ENCODE data around the gene PIK3CG. TPM values are rescaled to one million over a fixed set of nuclear protein-coding genes. Genes with fewer than 3 reads are reported as not detected.

PIK3CG gene
- total RNA-seq, 1 donor, result not detected

GRCh38 chr7:106840342-106840741, 24.7 kb upstream of the PIK3CG start:
- Histone ChIP-seq H3K9me3 (ENCODE audit: low read depth, low read length) (no peaks in the 10 kb centered on the region), H3K4me3 (ENCODE audit: insufficient read depth, low read length) (no peak overlapping the region), H4K20me1 (ENCODE audit: insufficient read depth, low read length) (no peaks in the 10 kb centered on the region), H3K4me2 (ENCODE audit: insufficient read depth, low read length) (peak overlapping the region; percentile 37), H3K79me2 (ENCODE audit: insufficient read depth, low read length) (no peaks in the 10 kb centered on the region), H3K27me3 (ENCODE audit: insufficient read depth, low read length) (peaks cover 14% of the 10 kb centered on the region), H2AFZ (ENCODE audit: low read length) (no peak overlapping the region), H3K27ac (ENCODE audit: low read depth, low read length) (peak overlapping the region; percentile 59), H3K36me3 (ENCODE audit: insufficient read depth, low read length) (no peaks in the 10 kb centered on the region), H3K4me1 (ENCODE audit: insufficient read depth, low read length) (peaks cover 13% of the 10 kb centered on the region)
- TF ChIP-seq CTCF (IDR thresholded peaks at IDR 0.05; ENCODE audit: extremely low read depth, low read depth, low read length), result no peak
- peak; percentile 90 for DNase-seq (ENCODE audit: insufficient read length, low spot score, missing footprints)

- no peak overlapping the region for H3K4me2 ChIP-seq (ENCODE audit: insufficient read depth, low read length)
- no peak overlapping the region for H2AFZ ChIP-seq (ENCODE audit: low read length)
- no peak overlapping the region for H3K27ac ChIP-seq (ENCODE audit: low read depth, low read length)
- H3K9me3 ChIP-seq (ENCODE audit: low read depth, low read length), result no peaks in the 10 kb centered on the region
- no peaks in the 10 kb centered on the region for H4K20me1 ChIP-seq (ENCODE audit: insufficient read depth, low read length)
- no peak for TF ChIP-seq CTCF (IDR thresholded peaks at IDR 0.05; ENCODE audit: extremely low read depth, low read depth, low read length)
- H3K36me3 ChIP-seq (ENCODE audit: insufficient read depth, low read length), result no peaks in the 10 kb centered on the region
- no peak overlapping the region for H3K4me3 ChIP-seq (ENCODE audit: insufficient read depth, low read length)
- peaks cover 13% of the 10 kb centered on the region for H3K4me1 ChIP-seq (ENCODE audit: insufficient read depth, low read length)
- DNase-seq (ENCODE audit: insufficient read length, low spot score, missing footprints), result no peak
- H3K79me2 ChIP-seq (ENCODE audit: insufficient read depth, low read length), result no peaks in the 10 kb centered on the region
- peaks cover 18% of the 10 kb centered on the region for H3K27me3 ChIP-seq (ENCODE audit: insufficient read depth, low read length)
Measured at GRCh38 chr7:106841896-106842390, 23.1 kb upstream of the PIK3CG start.

- H3K27ac ChIP-seq (ENCODE audit: low read depth, low read length), result no peak overlapping the region
Measured at GRCh38 chr7:106844279-106844997, 20.6 kb upstream of the PIK3CG start.

More at GRCh38 chr7:106844279-106844997, 20.6 kb upstream of the PIK3CG start:
- no peaks in the 10 kb centered on the region for H3K79me2 ChIP-seq (ENCODE audit: insufficient read depth, low read length)
- H3K27me3 ChIP-seq (ENCODE audit: insufficient read depth, low read length), result peaks cover 18% of the 10 kb centered on the region
- no peak for TF ChIP-seq CTCF (IDR thresholded peaks at IDR 0.05; ENCODE audit: extremely low read depth, low read depth, low read length)
- no peak overlapping the region for H3K4me2 ChIP-seq (ENCODE audit: insufficient read depth, low read length)
- H4K20me1 ChIP-seq (ENCODE audit: insufficient read depth, low read length), result no peaks in the 10 kb centered on the region
- H3K4me1 ChIP-seq (ENCODE audit: insufficient read depth, low read length), result peaks cover 24% of the 10 kb centered on the region
- no peaks in the 10 kb centered on the region for H3K9me3 ChIP-seq (ENCODE audit: low read depth, low read length)
- no peak overlapping the region for H3K4me3 ChIP-seq (ENCODE audit: insufficient read depth, low read length)
- H2AFZ ChIP-seq (ENCODE audit: low read length), result no peak overlapping the region
- no peak for DNase-seq (ENCODE audit: insufficient read length, low spot score, missing footprints)
- no peaks in the 10 kb centered on the region for H3K36me3 ChIP-seq (ENCODE audit: insufficient read depth, low read length)

Data from osteoblast (primary cell).